Gastroesophageal sphincter (tissue), 3 donors: Measurements from ENCODE around the gene OXER1.

Experiments
- CTCF ChIP-seq, 4 experiments: fragments of 200-600 bp in 2 of 4; fragments of 450-650 bp in 2 of 4; sonication (generic) in 1 of 4; IDR thresholded peaks; one replicate each; pipeline ENCODE4 v1.5.1; 2017 to 2019; ENCODE audit warnings: antibody characterized with exemption in 4 of 4, mild to moderate bottlenecking in 2 of 4, moderate library complexity in 2 of 4
- EP300 ChIP-seq: sonication (generic); formaldehyde crosslinking; IDR thresholded peaks from one replicate; pipeline ENCODE4 v1.6.1; 2017; ENCODE audit warnings: antibody characterized with exemption, mild to moderate bottlenecking
- POLR2A ChIP-seq, 2 donors: fragments of 450-650 bp; IDR thresholded peaks; one replicate each; pipeline ENCODE4 v1.6.1; 2017; ENCODE audit warnings: antibody characterized with exemption in 2 of 2, mild to moderate bottlenecking in 2 of 2, moderate library complexity in 1 of 2
- POLR2AphosphoS5 ChIP-seq: sonication (generic); formaldehyde crosslinking; IDR thresholded peaks from one replicate; pipeline ENCODE4 v1.6.1; 2017; ENCODE audit warnings: antibody characterized with exemption

- TF ChIP-seq CTCF (IDR thresholded peaks at IDR 0.05) = no peak
- TF ChIP-seq POLR2A (IDR thresholded peaks at IDR 0.05) = no peak
- no peak for TF ChIP-seq POLR2AphosphoS5
- no peak for TF ChIP-seq EP300
Measured at GRCh38 chr2:42768706-42769256, 4.8 kb upstream of the OXER1 start.
